Right lobe of liver (tissue), 4 donors: ENCODE results near the gene CKM.

Source experiments
- POLR2A ChIP-seq: fragments of 450-650 bp; IDR thresholded peaks from one replicate; pipeline ENCODE4 v1.6.1; 2017; ENCODE audit warnings: antibody characterized with exemption, mild to moderate bottlenecking
- TF ChIP-seq, protein P1 (sequence below), 4 donors: fragments of 200-600 bp in 3 of 4; fragments of 450-650 bp in 1 of 4; IDR thresholded peaks; one replicate each; pipeline versions ENCODE4 v1.5.1 to v1.8.0; 2016 to 2022; ENCODE audit warnings: antibody characterized with exemption in 4 of 4, mild to moderate bottlenecking in 2 of 4
- donor health status: DM: no; HTN: no; CAD: no.
- donor health status: DM: no; HTN: no; CAD: no.
- donor health status: DM: no; HTN: yes; CAD: no.

- TF ChIP-seq POLR2A: no peak
- TF ChIP-seq, protein P1, sequence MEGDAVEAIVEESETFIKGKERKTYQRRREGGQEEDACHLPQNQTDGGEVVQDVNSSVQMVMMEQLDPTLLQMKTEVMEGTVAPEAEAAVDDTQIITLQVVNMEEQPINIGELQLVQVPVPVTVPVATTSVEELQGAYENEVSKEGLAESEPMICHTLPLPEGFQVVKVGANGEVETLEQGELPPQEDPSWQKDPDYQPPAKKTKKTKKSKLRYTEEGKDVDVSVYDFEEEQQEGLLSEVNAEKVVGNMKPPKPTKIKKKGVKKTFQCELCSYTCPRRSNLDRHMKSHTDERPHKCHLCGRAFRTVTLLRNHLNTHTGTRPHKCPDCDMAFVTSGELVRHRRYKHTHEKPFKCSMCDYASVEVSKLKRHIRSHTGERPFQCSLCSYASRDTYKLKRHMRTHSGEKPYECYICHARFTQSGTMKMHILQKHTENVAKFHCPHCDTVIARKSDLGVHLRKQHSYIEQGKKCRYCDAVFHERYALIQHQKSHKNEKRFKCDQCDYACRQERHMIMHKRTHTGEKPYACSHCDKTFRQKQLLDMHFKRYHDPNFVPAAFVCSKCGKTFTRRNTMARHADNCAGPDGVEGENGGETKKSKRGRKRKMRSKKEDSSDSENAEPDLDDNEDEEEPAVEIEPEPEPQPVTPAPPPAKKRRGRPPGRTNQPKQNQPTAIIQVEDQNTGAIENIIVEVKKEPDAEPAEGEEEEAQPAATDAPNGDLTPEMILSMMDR (IDR thresholded peaks at IDR 0.05): no peak
Observed at GRCh38 chr19:45271098-45271734, 51.5 kb downstream of the CKM start.
